OCI-LY3 (cell line): ENCODE measurements around the gene MXRA8.

Source experiments
- EZH2phosphoT487 ChIP-seq: fragments of 200-600 bp; shearing (Covaris generic); IDR thresholded peaks from 2 replicates; pipeline ENCODE4 v1.6.1; 2018; ENCODE audit warnings: antibody characterized with exemption, mixed run types, low read depth
- TF ChIP-seq, protein P1 (sequence below): fragments of 200-600, 300-600 bp; sonication (generic); IDR thresholded peaks from 2 replicates; pipeline ENCODE4 v1.5.1; 2014; ENCODE audit warnings: antibody characterized with exemption, low read length, low read depth

DNA sequence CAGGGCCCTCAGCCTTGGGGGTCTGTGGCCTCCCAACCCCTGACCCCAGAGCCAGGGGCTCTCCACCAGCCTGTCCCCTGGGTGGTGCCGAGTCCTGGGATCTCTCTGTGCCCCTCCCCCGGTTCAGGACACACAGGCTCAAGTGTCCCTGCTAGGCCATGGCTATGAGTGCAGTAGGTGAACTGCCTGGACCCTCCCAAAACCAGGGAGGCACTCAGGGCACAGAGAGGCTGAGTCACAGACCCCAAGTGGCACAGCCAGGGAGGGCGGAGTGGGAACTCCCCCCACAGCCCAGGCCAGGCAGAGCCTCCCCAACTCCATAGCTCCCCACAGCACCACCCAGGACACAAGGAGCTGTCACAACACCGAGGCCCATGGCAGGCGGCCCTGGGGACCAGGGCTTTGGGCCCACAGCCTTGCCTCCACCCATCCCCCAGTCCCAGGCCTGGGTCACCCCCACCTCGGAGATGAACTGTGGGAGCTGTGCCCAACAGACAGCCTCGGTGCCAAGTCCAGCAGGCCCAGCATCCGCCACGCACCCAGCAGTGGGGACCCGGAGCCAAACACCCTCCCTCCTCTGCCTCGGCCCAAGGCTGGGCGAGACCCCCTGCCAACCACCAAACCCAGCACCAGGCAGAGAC lies 12.4 kb downstream of the MXRA8 start:
- TF ChIP-seq, protein P1, sequence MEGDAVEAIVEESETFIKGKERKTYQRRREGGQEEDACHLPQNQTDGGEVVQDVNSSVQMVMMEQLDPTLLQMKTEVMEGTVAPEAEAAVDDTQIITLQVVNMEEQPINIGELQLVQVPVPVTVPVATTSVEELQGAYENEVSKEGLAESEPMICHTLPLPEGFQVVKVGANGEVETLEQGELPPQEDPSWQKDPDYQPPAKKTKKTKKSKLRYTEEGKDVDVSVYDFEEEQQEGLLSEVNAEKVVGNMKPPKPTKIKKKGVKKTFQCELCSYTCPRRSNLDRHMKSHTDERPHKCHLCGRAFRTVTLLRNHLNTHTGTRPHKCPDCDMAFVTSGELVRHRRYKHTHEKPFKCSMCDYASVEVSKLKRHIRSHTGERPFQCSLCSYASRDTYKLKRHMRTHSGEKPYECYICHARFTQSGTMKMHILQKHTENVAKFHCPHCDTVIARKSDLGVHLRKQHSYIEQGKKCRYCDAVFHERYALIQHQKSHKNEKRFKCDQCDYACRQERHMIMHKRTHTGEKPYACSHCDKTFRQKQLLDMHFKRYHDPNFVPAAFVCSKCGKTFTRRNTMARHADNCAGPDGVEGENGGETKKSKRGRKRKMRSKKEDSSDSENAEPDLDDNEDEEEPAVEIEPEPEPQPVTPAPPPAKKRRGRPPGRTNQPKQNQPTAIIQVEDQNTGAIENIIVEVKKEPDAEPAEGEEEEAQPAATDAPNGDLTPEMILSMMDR, result no peak
- TF ChIP-seq EZH2phosphoT487, result no peak
